ENCODE results near the gene REXO4. TPM values are rescaled to one million over a fixed set of nuclear protein-coding genes. Genes with fewer than 3 reads are reported as not detected.

REXO4 gene
- total RNA-seq, 1 experiment from 2014 or later: 38.6 TPM

DNA sequence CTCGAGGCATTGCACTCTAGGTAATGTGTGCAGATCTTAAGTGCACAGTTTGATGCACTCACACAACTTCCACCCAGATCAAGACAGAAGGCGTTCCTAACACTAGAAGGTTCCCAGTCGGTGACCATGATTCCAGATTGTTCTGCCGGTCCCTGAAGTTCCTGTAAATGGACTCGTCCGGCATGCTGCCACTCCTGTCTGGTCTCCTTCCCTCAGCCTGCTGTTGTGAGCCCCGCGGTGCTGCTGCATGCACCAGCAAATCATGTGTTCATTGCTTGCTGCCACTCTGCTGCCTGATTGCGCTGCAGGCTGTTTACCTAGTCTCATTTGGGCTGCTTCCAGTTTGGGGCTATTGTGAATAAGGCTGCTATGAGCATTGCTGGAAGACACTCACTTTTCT lies 30.1 kb downstream of the REXO4 start:
- no peak for DNase-seq (ENCODE audit: low spot score)
- H3K36me3 Mint-ChIP-seq: peaks cover 5% of the 10 kb centered on the region
- H3K27ac Mint-ChIP-seq: no peak overlapping the region
- no peak for ATAC-seq
- ChIA-PET POLR2A (no interaction called here), CTCF (interaction anchor here (1.7 kb wide), 1 partner anchor 45 kb away, joined by 5 read pairs; no protein-coding TSS in a partner anchor)
- H3K4me3 Mint-ChIP-seq: no peak overlapping the region
- peaks cover 18% of the 10 kb centered on the region for H3K27me3 Mint-ChIP-seq (ENCODE audit: low read depth)
- peaks cover 16% of the 10 kb centered on the region for H3K9me3 Mint-ChIP-seq
- no peaks in the 10 kb centered on the region for H3K4me1 Mint-ChIP-seq
- TF ChIP-seq, protein P1, sequence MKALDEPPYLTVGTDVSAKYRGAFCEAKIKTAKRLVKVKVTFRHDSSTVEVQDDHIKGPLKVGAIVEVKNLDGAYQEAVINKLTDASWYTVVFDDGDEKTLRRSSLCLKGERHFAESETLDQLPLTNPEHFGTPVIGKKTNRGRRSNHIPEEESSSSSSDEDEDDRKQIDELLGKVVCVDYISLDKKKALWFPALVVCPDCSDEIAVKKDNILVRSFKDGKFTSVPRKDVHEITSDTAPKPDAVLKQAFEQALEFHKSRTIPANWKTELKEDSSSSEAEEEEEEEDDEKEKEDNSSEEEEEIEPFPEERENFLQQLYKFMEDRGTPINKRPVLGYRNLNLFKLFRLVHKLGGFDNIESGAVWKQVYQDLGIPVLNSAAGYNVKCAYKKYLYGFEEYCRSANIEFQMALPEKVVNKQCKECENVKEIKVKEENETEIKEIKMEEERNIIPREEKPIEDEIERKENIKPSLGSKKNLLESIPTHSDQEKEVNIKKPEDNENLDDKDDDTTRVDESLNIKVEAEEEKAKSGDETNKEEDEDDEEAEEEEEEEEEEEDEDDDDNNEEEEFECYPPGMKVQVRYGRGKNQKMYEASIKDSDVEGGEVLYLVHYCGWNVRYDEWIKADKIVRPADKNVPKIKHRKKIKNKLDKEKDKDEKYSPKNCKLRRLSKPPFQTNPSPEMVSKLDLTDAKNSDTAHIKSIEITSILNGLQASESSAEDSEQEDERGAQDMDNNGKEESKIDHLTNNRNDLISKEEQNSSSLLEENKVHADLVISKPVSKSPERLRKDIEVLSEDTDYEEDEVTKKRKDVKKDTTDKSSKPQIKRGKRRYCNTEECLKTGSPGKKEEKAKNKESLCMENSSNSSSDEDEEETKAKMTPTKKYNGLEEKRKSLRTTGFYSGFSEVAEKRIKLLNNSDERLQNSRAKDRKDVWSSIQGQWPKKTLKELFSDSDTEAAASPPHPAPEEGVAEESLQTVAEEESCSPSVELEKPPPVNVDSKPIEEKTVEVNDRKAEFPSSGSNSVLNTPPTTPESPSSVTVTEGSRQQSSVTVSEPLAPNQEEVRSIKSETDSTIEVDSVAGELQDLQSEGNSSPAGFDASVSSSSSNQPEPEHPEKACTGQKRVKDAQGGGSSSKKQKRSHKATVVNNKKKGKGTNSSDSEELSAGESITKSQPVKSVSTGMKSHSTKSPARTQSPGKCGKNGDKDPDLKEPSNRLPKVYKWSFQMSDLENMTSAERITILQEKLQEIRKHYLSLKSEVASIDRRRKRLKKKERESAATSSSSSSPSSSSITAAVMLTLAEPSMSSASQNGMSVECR (CRISPR knock-in tag; IDR thresholded peaks at IDR 0.05; ENCODE audit: borderline replicate concordance): no peak
- TF ChIP-seq ZNF121 (CRISPR knock-in tag; IDR thresholded peaks at IDR 0.05) (no peak), CBFB (CRISPR knock-in tag; IDR thresholded peaks at IDR 0.05; ENCODE audit: low read depth) (no peak), ZNF671 (CRISPR knock-in tag; IDR thresholded peaks at IDR 0.05) (no peak), CREB1 (CRISPR knock-in tag; IDR thresholded peaks at IDR 0.05) (no peak), NR3C1 (CRISPR knock-in tag; conservative IDR thresholded peaks at IDR 0.05; ENCODE audit: low read depth) (no peak), PRRX2 (CRISPR knock-in tag; IDR thresholded peaks at IDR 0.05) (no peak), SOX15 (CRISPR knock-in tag; IDR thresholded peaks at IDR 0.05) (no peak), NFYB (CRISPR knock-in tag; conservative IDR thresholded peaks at IDR 0.05; ENCODE audit: low read depth) (no peak), ESRRA (CRISPR knock-in tag; IDR thresholded peaks at IDR 0.05; ENCODE audit: borderline replicate concordance) (no peak), TEAD1 (CRISPR knock-in tag; IDR thresholded peaks at IDR 0.05) (no peak), NFATC4 (CRISPR knock-in tag; IDR thresholded peaks at IDR 0.05) (no peak)
- TF ChIP-seq, protein P2, sequence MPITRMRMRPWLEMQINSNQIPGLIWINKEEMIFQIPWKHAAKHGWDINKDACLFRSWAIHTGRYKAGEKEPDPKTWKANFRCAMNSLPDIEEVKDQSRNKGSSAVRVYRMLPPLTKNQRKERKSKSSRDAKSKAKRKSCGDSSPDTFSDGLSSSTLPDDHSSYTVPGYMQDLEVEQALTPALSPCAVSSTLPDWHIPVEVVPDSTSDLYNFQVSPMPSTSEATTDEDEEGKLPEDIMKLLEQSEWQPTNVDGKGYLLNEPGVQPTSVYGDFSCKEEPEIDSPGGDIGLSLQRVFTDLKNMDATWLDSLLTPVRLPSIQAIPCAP (CRISPR knock-in tag; IDR thresholded peaks at IDR 0.05): no peak

DNA sequence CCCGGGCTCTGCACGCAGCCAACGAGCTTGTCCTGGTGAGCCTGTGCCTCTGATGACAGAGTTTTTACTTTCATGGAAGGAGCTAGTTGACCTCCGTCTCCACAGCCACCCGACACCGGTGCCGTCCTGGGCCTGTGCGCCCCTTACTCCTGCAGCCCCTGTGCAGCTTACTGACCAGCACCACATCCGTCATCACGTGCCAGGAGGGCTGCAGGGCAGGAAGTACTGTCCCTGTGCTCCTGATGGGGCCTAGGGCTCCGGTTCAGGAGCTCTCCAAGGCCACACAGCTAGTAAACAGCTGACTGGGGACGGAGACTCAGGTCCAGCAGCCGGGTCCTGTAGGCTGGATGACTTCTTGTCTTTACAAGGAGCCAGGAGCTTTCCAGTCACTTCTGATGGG lies 31.5 kb downstream of the REXO4 start:
- peaks cover 13% of the 10 kb centered on the region for H3K27me3 Mint-ChIP-seq (ENCODE audit: low read depth)
- ATAC-seq: no peak
- ChIA-PET CTCF (interaction anchor here (0.9 to 2.4 kb wide), 7 partner anchors 9 to 123 kb away, joined by 3 to 13 read pairs (median 3); no protein-coding TSS in a partner anchor), POLR2A (no interaction called here)
- H3K36me3 Mint-ChIP-seq: peaks cover 5% of the 10 kb centered on the region
- no peaks in the 10 kb centered on the region for H3K4me1 Mint-ChIP-seq
- no peak overlapping the region for H3K27ac Mint-ChIP-seq
- H3K4me3 Mint-ChIP-seq: no peak overlapping the region
- no peak for DNase-seq (ENCODE audit: low spot score)
- TF ChIP-seq, protein P3, sequence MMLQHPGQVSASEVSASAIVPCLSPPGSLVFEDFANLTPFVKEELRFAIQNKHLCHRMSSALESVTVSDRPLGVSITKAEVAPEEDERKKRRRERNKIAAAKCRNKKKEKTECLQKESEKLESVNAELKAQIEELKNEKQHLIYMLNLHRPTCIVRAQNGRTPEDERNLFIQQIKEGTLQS (CRISPR knock-in tag; conservative IDR thresholded peaks at IDR 0.05): no peak
- TF ChIP-seq, protein P4, sequence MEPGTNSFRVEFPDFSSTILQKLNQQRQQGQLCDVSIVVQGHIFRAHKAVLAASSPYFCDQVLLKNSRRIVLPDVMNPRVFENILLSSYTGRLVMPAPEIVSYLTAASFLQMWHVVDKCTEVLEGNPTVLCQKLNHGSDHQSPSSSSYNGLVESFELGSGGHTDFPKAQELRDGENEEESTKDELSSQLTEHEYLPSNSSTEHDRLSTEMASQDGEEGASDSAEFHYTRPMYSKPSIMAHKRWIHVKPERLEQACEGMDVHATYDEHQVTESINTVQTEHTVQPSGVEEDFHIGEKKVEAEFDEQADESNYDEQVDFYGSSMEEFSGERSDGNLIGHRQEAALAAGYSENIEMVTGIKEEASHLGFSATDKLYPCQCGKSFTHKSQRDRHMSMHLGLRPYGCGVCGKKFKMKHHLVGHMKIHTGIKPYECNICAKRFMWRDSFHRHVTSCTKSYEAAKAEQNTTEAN (CRISPR knock-in tag; IDR thresholded peaks at IDR 0.05): no peak
- peaks cover 12% of the 10 kb centered on the region for H3K9me3 Mint-ChIP-seq

DNA sequence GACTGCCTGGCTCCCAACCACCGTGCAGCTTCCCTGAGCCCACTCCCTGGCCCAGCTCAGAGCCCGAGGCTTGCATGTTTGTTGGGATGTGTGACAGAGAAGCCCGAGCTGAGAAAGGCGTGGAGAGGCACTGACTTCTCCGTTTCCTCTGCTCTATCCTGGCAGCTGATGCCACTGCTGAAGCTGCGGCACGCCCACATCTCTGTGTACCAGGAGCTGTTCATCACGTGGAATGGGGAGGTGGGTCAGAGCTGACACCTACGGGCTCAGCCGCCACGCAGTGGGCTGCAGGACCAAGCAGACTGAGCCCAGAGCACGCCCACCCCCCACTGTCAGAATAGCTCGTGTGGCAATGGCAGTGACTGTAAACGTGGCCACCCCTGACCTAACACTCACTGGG lies 32.4 kb downstream of the REXO4 start:
- Mint-ChIP-seq H3K27ac (no peak overlapping the region), H3K9me3 (peaks cover 7% of the 10 kb centered on the region; the same call in 1 of the 2 replicates), H3K27me3 (ENCODE audit: low read depth) (peaks cover 9% of the 10 kb centered on the region), H3K36me3 (peaks cover under 1% of the 10 kb centered on the region), H3K4me3 (no peak overlapping the region), H3K4me1 (no peaks in the 10 kb centered on the region)
- ChIA-PET CTCF (interaction anchor here (1.5 to 2.4 kb wide), 3 partner anchors 10 to 124 kb away, joined by 3 to 13 read pairs (median 3); no protein-coding TSS in a partner anchor), POLR2A (no interaction called here)
- no peak for DNase-seq (ENCODE audit: low spot score)
- no peak for ATAC-seq
- no peak for TF ChIP-seq FOXK1 (CRISPR knock-in tag; IDR thresholded peaks at IDR 0.05)
